H1 (cell line): ENCODE data around the gene TMEM176B.

Source experiments
- BRCA1 ChIP-seq: IDR thresholded peaks from 2 replicates; pipeline ENCODE4 v1.6.1; 2012; ENCODE audit warnings: low read depth, low read length, improper control_type of control experiment
- CBX8 ChIP-seq: fragments of 300-800, 300-1000 bp; sonication (generic); IDR thresholded peaks from 2 replicates; pipeline ENCODE4 v1.7.1; 2016; ENCODE audit warnings: low read depth, low read length, borderline replicate concordance
- EZH2 ChIP-seq: fragments of 200-600 bp; sonication (generic); IDR thresholded peaks from 2 replicates; pipeline ENCODE4 v1.7.1; 2012; ENCODE audit warnings: low read depth, mild to moderate bottlenecking, moderate library complexity, low read length, inconsistent platforms; ENCODE audit not compliant: severe bottlenecking
- GABPA ChIP-seq: IDR thresholded peaks from 2 replicates; pipeline ENCODE4 v1.6.1; 2011; ENCODE audit warnings: mild to moderate bottlenecking, low read length, moderate library complexity, borderline replicate concordance; ENCODE audit not compliant: insufficient read depth
- MAFK ChIP-seq: IDR thresholded peaks from 2 replicates; pipeline ENCODE4 v1.6.1; 2012; ENCODE audit warnings: low read depth, mild to moderate bottlenecking, improper control_type of control experiment, low read length
- POLR2A ChIP-seq, 2 experiments: IDR thresholded peaks; 1 replicate in 1 of 2; 2 replicates in 1 of 2; pipeline ENCODE4 v1.6.1; 2011; ENCODE audit warnings: low read depth in 2 of 2, low read length in 2 of 2, mild to moderate bottlenecking in 2 of 2; ENCODE audit errors: control extremely low read depth in 1 of 2
- RAD21 ChIP-seq, 2 experiments: IDR thresholded peaks in 1 of 2; conservative IDR thresholded peaks in 1 of 2; 2 replicates each; pipeline ENCODE4 v1.6.1; 2011; ENCODE audit warnings: low read depth in 2 of 2, low read length in 2 of 2, improper control_type of control experiment in 1 of 2, inconsistent platforms in 1 of 2, mild to moderate bottlenecking in 1 of 2, moderate library complexity in 1 of 2
- YY1 ChIP-seq: IDR thresholded peaks from 2 replicates; pipeline ENCODE4 v1.6.1; 2011; ENCODE audit warnings: low read depth, mild to moderate bottlenecking, low read length
- TF ChIP-seq, protein P1 (sequence below), 3 experiments: IDR thresholded peaks; 1 replicate in 2 of 3; 2 replicates in 1 of 3; pipeline versions ENCODE4 v1.5.1 to v1.6.1; 2011; ENCODE audit warnings: low read length in 3 of 3, mild to moderate bottlenecking in 3 of 3, inconsistent platforms in 2 of 3, low read depth in 1 of 3, moderate library complexity in 1 of 3; ENCODE audit not compliant: insufficient read depth in 1 of 3; ENCODE audit errors: control extremely low read depth in 1 of 3

DNA sequence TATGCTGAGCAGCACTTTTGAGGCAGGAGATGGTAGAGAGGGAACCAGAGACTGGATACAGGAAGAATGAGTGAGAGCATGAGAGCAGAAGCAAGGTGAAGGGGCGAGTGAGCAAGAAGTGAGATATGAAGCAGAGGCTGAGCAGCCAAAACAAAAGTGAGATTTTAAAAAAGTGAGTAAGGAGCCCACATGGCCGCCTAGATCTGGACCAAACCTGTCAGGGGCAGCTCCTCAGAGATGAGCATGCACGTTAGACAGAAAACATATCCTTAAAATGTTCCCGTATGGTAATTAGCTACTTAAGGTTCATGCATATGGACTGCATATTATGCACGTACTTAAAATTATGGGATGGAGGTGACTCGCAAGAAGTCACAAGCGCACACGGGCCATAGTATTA, 22.9 kb upstream of the TMEM176B start:
- TF ChIP-seq YY1 (no peak), BRCA1 (no peak), EZH2 (no peak), GABPA (no peak), MAFK (no peak), POLR2A (IDR thresholded peaks at IDR 0.05; ENCODE audit: control extremely low read depth in 1 of 2, low read depth in 2 of 2, low read length in 2 of 2) (no peak), CBX8 (no peak), RAD21 (IDR thresholded peaks at IDR 0.05 in 1 of 2, conservative IDR thresholded peaks at IDR 0.05 in 1 of 2; ENCODE audit: low read depth in 2 of 2, low read length in 2 of 2) (no peak)
- TF ChIP-seq, protein P1, sequence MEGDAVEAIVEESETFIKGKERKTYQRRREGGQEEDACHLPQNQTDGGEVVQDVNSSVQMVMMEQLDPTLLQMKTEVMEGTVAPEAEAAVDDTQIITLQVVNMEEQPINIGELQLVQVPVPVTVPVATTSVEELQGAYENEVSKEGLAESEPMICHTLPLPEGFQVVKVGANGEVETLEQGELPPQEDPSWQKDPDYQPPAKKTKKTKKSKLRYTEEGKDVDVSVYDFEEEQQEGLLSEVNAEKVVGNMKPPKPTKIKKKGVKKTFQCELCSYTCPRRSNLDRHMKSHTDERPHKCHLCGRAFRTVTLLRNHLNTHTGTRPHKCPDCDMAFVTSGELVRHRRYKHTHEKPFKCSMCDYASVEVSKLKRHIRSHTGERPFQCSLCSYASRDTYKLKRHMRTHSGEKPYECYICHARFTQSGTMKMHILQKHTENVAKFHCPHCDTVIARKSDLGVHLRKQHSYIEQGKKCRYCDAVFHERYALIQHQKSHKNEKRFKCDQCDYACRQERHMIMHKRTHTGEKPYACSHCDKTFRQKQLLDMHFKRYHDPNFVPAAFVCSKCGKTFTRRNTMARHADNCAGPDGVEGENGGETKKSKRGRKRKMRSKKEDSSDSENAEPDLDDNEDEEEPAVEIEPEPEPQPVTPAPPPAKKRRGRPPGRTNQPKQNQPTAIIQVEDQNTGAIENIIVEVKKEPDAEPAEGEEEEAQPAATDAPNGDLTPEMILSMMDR (IDR thresholded peaks at IDR 0.05; ENCODE audit: control extremely low read depth in 1 of 3, insufficient read depth in 1 of 3, low read depth in 1 of 3, low read length in 3 of 3) = no peak
